Stimulated activated CD4-positive, alpha-beta T cell treated with anti-CD3 and anti-CD28 coated beads, Interleukin-1b, Interleukin-23, amount 100 ng/mL, for 4 hours (primary cell): ENCODE measurements around the gene MPRIP.
"Not testable (repeated sequence)": the region's sequence is repeated elsewhere in the genome, so short reads cannot be mapped to it uniquely, and the experiment has no call there.

Experiments used
- DNase-seq, 2 donors: peaks; one replicate each; pipeline ENCODE4 v3.0.0-alpha.2; 2020; ENCODE audit warnings: low read depth in 2 of 2

MPRIP gene

DNA sequence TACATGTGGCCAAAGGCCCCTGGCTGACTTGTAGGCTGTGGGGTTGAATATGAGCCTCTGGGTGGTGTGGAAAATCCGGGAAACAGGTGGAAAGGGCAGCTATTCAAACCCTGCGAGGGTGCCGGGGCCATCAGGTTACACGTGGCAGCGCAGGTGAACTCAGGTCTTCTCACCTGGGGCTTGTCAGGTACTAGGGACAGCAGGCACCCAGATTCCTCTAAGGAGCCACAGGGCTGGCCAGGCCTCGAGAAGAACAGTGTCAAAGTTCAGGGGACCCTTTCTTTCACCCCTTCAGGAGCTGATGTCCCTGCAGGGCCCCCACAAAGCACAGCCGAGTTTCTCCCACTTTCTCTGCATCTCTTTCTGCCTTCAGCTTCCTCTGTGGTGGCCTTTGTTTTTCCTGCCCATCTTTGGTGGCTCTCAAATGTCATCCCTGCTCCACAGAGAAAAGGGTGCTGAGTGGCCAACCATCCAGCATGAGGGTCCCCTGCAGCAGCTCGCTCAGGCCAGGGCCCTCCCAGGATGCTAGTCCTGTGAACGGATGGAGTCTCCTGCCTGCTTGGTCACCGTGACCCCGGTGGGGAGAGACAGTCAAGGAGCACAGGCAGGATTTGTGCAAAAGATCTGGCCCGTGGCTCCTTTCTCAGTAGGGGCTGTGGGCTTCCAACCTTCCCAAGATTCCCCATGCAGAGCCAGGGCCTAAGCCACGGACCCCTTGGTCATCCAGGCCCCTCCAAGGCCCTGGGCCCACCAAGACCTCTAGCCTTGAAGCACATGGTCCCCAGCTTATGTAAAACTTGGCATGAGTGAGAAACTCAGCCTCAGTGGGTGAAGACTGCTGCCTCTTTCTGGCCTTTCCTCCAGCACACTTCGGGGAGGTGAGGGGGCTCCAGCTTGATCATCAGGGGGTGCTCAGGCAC lies 28.2 kb upstream of the MPRIP start:
- DNase-seq, result not testable (repeated sequence)

DNA sequence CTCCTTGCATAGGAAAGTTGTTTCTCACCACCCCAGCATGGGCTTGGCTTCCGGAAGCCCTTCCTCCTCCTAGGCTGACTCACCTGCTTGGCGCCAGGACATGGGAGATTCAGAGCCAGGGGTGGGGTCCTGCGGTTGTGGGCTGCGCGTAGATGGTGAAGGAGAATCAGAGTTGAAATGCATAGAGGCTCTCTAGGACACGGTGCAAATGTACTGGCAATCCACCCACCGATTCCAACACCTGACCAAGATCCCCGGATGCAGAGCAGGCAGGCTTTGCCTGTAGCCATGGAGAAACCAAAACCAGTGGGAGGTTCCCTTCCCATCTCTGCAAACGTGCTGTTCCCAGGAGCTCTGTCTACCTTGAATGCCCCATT lies 27.5 kb upstream of the MPRIP start:
- not testable (repeated sequence) for DNase-seq

DNA sequence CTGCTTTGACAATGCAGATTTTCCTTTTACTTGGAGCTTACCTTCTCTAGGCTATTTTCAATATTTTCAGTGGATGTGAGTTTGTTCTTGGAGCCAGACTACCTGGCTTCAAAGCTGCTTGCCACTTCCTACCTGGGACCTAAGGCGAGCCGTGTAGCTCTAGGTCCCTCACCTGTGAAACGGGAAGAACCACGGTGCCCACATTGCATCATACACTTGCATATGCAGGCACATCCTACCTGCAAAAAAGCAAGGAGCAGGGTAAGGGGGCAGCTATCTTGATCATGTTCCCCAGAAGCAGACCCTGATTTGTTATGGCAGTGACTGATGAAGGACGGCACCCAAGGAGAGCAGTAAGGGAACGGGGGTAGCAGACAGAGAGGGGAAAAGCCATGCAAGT lies 27.0 kb upstream of the MPRIP start:
- DNase-seq, result no peak

DNA sequence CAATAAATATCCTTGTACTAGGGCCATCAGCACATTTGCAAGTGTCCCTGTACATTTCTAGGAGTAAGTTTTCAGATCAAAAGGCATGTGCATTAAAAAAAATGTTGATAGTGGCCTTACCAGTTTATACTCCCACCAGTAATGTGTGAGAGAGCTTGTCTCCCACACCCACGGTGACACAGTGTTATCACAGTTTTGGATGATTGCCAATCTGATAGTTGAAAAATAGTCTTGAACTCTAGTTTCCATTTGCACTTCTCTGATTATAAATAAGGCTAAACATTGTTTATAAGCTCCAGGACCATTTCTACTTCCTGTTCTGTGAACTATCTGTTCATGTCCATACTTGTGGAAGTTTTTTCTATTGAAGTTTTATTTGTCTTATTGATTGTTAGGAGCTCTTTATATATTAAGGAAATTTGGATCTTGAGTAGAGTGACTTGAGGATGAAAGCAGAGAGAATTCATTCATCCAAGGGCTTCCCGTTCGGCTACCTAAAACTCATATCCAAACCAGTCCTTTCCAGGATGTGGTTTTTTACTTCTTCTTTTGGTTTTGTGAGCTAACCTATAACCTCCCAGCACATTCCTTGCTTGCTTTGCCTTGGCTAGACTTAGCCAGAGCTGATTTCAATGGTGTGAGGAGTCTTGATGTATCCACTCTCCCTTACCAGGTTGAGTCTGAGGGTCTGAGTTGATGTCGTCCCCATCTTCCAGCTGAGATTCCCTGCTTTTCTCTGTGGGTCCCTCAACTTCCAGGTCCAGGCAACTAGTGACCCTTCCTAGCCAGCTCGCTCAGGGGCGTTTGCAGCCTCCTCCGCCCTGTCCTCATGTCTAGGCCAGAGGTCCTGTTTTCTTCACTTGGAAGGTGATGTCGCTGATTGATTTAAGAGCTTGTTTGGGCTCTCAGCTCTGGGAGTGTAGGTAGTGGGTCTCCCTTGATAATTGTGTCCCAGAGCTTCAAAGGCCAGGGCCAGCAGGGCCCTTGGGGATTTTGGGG lies 25.8 kb upstream of the MPRIP start:
- not testable (repeated sequence) for DNase-seq

DNA sequence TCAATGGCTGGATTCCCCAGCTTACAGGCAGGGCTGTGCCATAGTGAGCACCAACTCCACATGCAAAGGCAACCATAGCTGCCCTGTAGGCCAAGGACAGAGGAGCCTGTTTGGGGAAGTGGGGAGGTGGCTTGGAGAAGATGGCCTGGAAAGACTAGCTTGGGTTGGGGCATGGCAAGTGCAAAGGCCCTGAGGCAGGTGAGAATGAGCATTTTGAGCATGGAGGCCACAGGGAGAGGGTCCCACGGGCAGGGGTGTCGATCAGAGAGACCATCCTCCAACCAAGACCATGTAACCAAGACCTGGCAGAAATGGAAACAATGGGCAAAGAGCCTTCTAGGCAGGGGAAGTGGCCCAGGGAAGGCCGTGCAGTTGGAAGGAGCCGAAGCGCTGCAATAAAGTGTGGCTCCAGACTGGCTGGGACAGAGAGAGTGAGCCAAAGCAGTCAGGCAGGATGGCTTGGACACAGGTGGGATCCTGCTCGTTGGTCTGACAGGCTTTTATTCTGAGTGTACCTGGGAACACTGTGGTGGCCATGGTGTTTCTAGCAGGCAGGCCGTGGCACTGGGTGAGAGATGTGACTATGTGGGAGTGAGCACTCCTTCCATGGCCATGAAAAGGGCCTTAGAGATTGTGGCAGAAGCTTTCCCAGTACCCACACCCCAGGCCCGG lies 24.8 kb upstream of the MPRIP start:
- no peak for DNase-seq

DNA sequence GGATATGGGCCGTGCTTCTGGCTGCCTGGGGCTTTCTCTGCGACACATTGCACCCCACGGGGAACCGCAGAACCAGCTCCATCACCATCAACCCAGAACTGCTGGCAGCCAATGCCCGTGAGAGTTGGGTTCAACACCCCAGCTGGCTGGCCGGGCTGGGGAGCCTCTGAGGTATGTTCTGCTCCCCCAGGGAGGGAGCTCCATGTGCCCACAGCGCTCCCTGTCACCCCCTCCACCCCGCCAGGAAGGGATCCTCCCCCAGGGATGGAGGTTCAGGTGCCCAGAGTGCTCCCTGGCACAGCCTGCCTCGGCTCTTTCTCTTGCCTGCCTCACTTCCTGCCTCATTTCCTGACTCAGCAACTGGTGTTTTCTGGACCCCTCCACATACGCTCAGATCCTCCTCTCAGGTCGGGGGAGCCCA lies 24.2 kb upstream of the MPRIP start:
- DNase-seq, result no peak

DNA sequence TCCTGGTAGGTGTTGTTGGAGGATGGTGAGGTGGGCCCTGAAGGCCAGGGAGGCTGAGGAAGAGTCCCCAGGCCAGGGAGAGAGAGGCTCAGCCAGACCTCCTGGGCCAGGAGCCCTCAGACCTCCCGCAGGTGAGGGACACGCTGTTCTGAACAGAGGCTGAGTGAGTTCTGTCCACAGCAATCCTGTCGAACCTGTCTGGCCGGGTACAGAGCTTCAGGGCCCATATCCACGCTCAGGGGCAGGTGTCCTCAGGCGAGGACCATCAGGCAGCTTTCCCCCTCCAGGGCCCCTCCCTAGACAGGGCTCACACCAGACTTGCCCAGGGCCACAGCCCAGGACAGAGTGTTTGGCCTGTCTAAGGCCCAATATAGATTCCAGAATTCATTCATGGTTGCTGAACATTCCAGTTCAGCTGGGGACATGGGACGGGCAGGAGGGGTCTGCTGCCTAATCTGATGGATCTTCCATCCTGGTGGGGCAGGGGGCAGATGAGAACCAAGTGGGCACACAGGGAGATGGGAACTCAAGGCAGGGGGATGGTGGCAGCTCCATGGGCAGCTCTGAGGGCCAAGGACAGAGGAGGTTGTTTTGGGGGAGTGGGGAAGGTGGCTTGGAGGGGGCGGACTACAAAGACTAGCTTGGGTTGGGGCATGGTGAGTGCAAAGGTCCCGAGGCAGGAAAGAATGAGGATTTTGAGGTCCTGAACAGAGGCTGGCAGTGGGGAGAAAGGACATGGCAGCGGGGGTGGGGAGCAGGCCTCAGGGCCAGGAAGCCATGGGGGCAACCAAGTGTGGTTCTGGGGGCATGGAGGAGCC lies 23.4 kb upstream of the MPRIP start:
- DNase-seq, result no peak

DNA sequence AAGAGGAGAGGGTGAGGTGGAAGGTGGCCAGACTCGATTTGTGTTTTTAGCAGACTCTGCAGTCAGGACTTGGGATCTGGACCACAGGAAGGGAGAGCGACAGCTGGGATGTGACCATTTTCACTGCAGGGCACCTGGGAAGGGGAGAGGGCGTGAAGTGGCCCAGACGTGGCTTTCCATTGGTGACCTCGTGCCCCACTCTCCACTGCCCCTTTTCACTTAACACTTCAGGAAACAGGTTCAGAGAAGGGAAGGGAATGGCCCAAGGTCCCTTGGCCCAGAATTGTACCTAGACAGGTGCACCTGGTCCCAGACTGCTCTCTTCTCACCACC lies 22.9 kb upstream of the MPRIP start:
- no peak for DNase-seq

DNA sequence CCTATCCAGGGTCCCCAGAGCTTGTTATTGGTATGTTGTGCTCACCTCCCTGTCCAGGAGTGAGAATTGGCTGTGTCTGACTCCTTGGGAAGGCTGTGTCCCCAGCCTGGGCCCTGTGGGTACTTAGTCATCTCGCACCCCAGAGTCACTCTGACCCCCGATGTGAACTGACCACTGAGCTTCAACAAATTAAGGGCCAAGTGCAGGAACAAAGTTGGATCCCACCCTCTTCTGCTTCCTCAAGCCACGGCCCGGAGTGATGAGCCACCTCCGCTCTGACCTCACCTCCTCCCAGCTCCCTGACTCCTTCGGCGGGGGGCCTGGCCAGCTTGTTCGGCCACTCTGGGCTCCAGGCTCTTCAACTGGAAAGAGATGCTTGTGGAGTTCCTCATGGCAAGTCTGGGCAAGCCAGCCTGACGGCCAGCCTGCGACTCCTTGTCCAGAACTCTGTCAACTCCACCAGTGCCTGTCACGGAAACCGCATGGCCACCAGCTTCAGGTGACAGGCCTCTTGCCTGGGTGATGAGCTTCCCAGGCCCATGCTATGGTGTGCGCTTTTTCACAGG lies 22.3 kb upstream of the MPRIP start:
- no peak for DNase-seq

DNA sequence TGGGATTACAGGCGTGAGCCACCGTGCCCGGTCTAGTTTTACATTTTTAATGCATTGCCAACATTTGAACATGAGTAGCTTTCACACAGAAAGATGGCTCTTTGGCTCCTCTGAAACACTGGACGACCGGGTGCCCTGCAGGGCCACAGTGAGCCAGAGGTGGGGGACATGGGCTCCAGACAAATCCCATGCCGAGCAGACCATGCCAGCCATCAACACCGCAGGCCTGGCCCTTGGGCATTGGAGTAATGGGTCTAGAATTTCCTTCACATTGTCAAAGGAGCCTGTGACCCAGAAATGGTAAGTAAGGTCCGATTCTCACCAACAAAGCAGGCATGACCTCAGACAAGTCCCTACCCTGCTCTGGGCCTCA lies 21.4 kb upstream of the MPRIP start:
- DNase-seq, result no peak

DNA sequence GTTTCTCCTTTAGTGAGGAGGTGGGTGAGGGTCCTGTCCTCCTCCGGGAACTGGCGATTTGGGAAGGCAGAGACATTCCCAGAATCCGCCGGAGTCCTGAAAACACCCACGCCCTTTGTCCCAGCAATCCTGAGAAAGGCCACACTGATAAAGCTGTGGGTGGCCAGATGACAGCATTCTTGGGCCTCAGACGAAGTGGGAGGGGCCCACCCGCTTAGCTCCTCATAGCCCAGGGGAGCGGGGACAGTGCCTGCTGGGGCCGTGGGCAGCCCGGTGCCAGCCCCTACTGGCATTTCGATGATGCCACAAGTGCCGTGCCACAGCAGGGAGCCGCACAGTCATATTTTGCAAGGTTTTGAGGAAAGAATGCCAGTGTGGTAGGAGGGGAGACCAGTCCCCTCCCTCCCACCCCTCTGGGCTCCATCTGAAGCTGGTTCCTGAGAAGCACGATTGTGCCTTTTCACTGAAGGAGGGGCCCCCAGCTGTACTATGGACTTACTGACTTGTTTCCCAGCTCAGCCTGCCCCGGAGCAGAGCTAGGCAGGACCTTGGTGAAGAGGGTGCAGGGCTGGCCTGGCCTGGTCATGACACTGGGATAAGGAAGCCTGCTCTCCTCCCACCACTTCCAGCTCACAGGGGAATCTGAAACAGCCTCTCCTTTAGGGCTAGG lies 20.9 kb upstream of the MPRIP start:
- no peak for DNase-seq

DNA sequence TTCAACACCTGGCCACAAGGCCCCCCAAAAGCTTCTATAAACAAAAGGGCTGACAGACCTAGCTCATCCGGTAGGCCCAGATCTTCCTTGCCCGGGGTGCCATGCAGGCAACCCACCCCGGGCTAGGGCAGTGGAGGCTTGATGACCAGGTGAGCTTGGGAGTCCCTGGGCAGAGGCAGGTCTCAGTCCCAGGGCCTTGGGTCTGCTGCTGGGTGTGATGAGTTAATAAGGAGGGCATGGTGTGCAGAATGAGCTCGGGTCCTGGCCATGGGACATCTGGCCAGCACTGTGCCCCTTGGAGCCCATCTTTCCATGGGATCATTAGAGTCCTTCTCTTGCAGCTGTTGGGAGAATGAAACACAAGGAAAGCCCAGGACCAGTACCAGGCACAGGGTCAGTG lies 20.2 kb upstream of the MPRIP start:
- no peak for DNase-seq

DNA sequence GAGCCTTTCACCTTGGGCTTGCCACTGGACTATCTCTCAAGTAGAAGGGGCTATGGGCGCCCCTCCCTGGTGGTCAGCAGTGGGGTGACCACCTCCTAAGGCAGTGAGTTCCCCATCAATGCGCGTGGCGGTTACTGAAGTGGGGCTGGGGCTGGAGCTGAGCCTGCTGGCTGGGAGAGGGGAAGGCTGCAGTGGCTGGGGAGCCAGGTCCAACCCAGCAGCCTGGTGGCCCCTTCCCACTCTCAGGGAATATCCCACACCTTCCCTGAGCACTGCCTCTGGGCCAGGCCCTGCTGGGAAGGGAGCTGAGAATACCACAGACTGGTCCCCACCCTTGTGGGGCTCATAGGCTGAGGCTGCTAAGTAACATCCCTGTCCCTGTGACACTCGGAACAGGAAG lies 19.8 kb upstream of the MPRIP start:
- DNase-seq, result no peak

DNA sequence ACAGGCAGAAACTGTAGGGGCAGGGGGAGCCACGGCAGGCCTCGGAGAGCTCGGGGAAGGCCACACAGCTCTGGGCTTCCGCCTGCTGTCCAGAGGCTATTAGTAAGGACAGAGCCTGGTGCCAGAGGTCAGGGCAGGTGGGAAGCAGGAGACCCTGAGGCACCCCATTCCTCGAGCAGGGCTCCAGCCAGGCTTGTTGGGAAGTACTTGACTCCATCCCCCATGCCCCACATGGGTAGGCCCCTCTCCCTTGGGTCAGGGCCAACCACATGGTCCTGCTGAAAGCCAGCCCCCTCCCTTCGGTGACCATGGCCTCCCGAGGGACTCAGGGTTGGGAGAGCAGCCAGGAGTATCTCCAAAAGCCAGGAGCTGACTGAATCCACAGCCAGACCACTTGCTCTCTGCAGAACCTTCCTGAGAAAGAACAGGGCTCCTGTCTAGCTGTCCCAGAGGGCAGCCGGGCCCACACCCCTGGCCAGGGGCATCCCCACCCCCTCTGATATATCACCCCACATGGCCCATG lies 17.4 kb upstream of the MPRIP start:
- DNase-seq, result no peak

DNA sequence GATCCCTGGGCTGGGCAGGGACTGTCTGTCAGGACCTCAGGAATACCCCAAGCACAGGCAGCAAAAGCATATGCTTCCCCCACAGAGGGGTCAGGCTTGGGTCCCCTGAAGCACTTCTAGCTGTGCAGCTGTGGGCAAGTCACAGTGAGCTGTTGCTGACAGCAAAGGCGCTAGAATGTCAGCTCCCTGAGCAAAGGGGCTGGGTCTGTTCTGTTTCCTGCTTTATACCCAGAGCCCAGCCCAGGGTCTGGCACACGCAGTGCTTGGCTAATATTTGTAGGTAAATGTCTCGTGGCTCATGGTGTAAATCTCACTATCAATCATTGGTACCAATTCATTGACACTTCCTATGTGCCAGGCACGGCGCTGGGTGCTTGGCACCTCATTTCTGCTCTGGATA lies 16.6 kb upstream of the MPRIP start:
- no peak for DNase-seq

DNA sequence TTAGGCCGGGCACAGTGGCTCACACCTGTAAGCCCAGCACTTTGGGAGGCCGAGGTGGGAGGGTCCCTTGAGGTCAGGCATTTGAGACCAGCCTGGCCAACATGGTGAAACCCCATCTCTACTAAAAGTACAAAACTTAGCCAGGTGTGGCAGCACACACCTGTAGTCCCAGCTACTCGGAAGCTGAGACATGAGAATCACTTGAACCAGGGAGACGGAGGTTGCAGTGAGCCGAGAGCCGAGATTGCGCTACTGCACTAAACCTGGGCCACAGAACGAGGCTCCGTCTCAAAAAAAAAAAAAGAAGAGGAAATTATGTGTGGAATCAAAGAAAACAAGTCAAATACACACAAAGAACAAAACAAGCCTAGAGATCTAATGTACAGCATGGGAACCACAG lies 16.1 kb upstream of the MPRIP start:
- no peak for DNase-seq

DNA sequence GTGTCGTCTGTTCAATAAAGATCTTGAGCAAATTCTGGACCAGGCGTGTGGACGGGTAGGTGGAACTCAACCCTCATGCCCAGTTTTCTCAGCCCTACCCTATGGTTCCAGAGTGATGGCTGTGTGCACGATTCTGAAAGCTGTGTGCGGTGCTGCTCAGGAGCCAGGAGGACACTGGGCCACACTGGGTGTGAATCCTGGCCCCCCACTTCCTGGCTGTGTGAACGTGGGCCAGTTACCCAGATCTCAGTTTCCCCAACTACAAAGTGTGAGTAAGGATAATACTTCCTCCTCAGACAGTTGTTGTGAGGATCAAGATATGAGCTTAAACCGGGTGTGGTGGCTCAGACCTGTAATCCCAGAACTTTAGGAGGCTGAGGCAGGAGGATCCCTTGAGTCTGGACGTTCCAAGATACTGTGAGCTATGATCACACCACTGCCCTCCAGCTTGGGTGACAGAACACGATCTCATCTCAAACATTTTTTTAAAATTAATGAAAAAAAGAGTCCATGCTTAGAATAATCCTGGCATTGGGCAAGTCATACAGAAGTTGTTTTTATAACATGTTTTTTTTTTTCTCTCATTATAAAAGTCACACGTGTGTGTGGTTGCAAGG lies 14.7 kb upstream of the MPRIP start:
- no peak for DNase-seq

DNA sequence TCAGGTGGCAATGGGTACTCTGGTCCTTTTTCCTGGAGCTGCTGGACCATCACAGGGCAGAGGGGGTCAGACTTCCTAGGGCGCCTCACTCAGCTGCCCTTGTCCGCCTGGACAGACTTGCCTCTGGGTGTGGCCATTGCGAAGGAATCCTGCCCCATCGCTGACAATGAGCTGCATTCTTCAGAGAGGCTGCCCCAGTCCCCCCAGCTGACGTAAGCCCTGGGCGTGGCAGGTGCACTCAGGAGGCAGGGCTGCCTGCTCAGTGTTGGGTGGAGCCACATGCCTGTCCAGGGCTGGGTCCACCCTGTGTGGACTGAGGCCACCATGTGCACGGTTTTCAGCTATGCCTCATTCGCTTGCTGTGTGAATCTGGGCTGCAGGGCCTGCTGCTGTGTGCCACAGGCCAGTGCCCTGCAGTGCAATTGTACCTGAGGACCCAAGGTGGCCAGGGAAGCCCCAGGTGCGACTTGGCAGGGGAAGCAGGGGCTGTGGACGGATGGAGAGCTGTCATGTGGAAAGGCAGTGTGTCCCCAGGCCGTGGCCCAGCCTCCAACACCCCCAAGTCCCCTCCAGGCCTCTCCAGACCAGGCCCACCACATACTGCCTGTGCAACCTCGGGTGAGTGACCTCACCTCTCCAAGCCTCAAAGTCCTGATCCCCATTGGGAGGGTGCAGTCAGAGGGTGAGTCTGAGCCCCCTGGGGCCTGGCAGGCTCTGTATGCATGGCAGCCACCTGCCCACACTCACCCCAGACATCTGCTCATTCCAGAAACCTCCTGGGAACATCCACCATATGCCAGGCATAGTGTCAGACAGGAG lies 14.0 kb upstream of the MPRIP start:
- DNase-seq, result no peak
